Measurements from ENCODE around the gene RAB11FIP4.

- TF ChIP-seq CTCF (conservative IDR thresholded peaks at IDR 0.05; ENCODE audit: low read length) (no peak), EZH2phosphoT487 (IDR thresholded peaks at IDR 0.05; ENCODE audit: borderline replicate concordance) (no peak)
Observed at GRCh38 chr17:31479524-31479923, 88.0 kb downstream of the RAB11FIP4 start.
